Measurements from ENCODE around the gene WWOX.

The WWOX gene

DNA sequence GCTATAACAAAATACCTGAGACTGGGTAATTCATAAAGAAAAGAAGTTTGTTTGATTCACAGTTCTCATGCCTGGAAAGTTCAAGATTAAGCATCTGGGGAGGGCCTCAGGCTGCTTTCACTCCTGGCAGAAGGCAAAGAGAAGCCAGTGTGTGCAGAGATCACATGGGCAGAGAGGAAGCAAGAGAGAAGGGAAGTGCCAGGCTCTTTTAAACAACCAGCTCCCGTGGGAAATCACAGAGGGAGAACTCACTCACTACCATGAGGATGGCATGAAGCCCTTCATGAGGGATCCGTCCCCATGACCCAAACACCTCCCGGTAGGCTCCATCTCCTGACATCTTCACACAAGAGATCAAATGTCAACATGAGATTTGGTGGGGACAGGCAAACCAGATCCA lies 999.5 kb downstream of the WWOX start:
- DNase-seq (ENCODE audit: low read depth) = no peak

GRCh38 chr16:79099716-79100115 lies 1000.3 kb downstream of the WWOX start:
- DNase-seq (ENCODE audit: low read depth) = no peak

DNA sequence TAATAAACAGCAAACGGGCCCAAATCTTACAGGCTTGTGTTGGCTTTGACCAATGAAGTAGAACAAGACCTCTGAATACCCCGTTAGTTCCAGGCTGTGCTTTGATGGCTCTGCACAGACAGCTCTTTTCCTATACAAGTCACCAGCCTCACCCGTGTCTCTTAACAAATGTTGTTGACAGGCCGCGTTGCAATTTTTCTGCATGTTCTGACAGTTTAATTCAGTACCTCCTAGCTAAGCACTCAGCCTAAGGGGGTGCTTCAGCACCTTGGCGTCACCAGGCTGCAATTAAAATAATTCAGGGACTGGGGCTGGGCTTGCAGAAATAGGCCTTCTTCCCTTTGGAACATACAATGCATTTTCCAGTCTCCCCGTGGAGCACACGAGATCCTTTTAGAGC lies 1001.0 kb downstream of the WWOX start:
- no peak for DNase-seq (ENCODE audit: low read depth)

- DNase-seq (ENCODE audit: low read depth) = no peak
Measured at GRCh38 chr16:79101491-79101890, 1002.0 kb downstream of the WWOX start.

DNA sequence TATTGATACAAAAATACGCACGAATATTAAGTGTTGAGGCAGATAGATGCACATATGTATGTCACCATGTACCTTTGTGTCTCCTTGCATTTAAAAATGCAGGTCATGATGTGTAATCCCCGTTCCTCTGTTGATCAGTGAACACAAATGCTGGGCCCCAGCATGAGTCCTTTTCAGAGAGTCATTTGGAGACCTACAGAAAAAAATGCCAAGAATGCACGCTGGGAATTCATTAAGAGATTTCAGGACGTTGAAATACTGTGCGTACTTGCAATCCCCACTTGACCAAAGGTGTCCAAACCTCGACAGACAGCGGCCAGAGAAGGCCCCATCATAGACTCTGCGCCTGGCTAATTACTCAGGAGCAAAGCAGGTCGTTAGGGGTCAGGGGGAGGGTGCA lies 1005.1 kb downstream of the WWOX start:
- DNase-seq (ENCODE audit: low read depth) = no peak

DNA sequence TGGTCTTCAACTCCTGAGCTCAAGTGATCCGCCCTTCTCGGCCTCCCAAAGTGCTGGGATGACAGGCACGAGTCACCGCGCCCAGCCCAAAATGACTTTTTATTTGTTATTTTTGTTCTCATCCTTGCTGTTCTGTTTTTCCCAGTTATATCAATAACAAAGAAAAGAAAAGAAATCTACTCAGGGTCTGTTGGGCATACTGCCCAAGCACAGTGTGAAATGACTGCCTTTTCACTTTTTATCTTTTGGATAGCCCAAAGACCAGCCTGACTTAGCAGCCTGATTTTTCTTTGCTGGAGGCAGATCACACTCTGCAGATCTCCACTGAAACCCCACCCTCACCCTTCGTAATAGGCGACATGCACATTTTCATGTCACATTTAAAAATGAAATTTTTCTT lies 1007.8 kb downstream of the WWOX start:
- DNase-seq (ENCODE audit: low read depth) = no peak

- no peak for DNase-seq (ENCODE audit: low read depth)
Measured at GRCh38 chr16:79109771-79110170, 1010.3 kb downstream of the WWOX start.

DNA sequence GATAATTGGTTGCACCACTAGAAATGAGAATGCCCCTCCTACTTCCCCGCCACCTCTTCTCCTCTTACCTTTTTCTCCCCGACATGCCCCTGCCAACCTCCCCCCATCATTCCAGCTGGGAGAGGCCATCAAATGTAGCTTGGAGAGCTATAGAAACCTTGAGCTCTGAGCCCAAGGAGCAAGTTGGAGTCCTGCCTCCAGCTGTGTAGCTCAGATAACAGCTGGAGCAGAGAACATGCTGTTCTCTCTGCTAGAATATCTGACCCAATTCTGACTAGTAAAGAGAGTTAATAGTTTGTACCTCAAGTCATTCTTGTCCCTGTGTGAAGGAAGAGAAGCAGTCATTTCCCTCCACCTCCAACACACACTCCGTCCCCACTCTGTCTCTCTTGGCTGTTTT lies 1010.8 kb downstream of the WWOX start:
- no peak for DNase-seq (ENCODE audit: low read depth)

DNA sequence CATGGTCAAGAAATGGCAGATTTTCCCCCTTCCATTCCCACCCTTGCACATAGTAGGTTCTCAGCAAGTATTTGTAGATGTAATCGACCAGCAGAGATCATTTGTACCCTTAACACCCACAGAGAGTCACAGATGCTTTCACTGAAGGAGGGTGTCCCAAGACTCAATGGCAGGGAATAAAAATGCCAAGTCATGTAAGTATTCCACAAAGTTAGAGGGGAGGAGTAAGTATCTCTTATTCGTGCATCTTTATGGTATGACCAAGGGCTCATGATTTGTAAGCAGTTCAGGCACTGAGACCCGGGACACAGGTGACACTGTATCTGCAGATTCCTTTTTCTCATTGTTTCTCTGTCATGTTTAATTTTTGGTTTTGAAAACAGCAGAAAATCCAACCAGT lies 1011.5 kb downstream of the WWOX start:
- DNase-seq (ENCODE audit: low read depth) = no peak

DNA sequence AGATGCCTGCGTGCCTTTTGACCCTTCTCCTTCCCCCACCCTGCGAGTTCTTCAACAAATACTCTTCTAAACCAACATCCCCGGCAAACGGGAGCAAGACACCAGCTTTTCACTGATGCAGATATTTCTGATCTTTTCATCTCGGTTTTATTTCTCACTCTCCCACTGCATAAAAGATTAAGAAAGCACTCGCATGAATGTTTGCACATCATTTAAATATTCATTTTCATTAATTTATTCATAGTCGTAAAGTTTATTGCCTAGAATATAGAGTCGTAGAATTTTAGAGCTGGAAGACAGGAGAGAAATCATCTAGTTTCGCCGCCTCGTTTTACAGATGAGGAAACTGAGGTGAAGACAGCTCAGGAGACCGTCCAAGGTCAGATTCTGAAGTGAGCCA lies 1013.0 kb downstream of the WWOX start:
- DNase-seq (ENCODE audit: low read depth) = no peak

- no peak for DNase-seq (ENCODE audit: low read depth)
Measured at GRCh38 chr16:79113826-79114225, 1014.4 kb downstream of the WWOX start.

- DNase-seq (ENCODE audit: low read depth) = no peak
Measured at GRCh38 chr16:79114759-79115158, 1015.3 kb downstream of the WWOX start.

DNA sequence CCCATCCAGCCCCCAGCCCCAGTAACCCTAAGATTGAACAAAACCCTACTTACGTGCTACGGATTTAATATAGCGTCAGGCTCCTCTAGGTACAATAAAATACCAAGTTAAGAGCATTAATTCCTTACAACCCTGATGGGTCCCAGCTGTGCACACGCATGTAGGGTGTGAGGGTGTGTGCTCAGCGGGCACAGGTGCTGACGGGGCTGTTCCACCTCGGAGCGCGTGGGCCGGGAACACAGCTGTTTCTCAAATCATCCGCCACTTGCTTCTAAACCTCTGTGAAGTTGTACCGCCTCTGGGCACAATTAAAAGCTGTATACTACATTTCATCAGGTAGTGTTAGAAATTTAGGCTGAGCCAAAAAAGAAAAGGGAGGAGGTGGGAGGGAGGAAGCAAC lies 1022.5 kb downstream of the WWOX start:
- DNase-seq (ENCODE audit: low read depth) = no peak

GRCh38 chr16:79122343-79122742 lies 1022.9 kb downstream of the WWOX start:
- DNase-seq (ENCODE audit: low read depth) = no peak

DNA sequence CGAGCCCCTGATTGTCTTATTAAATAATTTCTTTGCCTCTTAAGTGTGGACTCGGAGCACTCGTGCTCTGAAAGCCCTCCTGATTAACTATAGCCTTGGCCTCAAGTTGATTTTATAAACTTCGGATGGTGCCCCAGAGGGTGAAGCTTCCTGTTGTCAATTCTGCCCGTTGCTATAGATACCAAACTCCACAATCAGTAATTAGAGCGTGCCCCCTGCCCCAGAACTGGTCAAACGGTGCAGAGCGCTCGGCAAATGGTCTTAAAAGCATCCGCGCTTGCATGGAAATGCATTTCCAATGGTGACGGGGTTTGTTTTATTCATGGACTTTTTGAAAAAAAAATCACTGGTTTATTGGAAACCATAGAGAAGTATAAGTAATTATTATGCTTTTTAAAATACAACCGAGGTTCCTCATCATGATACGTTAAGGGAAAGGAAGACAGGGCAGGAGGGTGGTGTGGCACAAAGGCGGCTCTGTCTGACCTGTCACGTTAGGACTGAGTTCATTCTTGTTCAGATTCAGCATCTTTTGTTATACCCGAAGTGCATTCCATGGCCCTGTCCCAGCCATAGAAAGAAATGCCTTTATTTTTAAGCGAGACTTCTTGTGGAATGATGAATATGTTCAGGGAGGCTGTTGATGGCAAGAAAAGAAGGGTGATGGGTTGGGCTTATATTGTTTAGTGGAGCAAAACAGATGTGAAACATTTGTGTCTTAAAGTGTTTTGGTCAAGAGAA lies 1024.7 kb downstream of the WWOX start:
- DNase-seq (ENCODE audit: low read depth) = no peak

DNA sequence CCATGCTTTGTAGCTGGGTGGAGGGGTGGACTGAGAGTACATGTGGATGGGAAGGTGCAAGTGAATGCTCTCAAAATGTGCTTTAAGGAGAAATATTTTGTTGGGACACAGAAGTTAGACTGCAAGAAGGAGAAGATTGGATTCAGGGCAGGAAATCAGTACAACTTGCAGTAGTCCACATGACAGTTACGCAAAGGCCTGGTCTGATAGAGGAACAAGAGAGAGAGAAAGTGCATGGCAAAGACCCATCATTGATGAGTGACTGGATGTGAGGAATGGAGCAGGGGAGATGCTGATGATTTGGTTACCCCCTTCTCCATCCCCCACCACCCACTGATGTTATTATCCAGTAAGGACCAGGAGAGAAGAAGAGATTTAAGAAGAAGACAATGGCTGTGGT lies 1028.3 kb downstream of the WWOX start:
- no peak for DNase-seq (ENCODE audit: low read depth)

DNA sequence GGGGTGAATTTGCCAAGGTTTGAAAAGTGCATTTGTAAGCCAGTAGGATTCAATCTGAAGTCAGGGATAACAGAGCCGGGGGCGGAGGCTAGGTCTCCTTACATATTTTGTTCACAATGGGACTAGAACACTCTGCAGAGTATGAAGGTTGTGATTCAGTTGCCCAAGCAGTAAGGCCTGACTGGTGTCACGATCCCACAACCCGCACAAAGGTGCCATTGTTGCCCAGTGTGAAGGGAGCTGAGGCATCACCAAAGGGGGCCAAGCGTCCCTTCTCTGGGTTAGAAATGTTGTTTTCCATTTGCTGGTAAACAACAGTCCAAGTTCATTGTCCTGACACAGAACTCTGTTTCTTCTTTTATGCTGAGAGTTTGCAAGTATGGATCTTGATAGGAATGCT lies 1029.3 kb downstream of the WWOX start:
- no peak for DNase-seq (ENCODE audit: low read depth)

- DNase-seq (ENCODE audit: low read depth) = no peak
Measured at GRCh38 chr16:79130616-79131015, 1031.2 kb downstream of the WWOX start.

DNA sequence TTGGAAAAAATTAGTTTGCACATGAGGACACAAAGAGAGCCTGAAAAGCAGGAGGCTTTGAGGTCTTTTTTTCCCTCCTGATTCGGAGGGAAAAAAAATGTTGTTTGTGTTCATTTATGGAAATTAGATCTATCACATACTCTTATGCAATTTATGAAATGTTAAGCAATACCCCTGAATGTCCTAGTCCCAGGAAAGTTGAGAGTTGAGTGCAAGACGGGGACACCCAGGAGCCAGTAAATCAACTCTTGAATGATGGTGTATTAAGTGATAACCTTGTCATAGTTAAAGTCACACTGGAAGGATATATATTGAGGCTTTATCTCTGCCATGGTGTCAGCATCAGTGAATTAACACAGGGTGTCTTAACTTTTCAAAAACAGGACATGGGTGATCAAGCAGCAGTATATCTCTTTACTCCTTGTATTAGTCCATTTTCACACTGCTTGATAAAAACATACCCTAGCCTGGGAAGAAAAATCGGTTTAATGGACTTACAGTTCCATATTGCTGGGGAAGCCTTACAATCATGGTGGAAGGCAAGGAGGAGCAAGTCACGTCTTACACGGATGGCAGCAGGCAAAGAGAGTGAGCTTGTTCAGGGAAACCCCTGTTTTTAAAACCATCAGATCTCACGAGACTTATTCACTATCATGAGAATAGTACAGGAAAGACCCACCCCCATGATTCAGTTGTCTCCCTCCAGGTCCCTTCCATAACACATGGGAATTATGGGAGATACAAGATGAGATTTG lies 1032.0 kb downstream of the WWOX start:
- DNase-seq (ENCODE audit: low read depth) = no peak

- DNase-seq (ENCODE audit: low read depth) = no peak
Measured at GRCh38 chr16:79132701-79133100, 1033.2 kb downstream of the WWOX start.

DNA sequence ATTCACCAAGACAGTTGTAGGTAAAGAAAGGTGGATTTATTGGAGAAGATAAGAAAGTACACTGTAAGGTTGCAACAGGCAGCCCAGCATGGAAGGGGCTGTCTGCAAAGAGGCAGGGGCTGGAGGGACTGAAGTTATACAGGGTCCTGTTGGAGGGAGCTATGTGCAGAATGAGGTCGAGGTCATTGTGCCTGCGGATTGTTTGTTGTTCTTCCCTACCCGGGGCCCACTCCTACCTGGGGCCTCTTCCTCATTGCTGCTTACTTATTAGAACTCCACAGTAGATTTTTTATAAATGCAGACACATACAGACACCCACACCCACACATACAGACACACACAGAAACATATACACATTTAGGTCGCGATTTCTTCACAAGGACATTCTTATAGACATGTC lies 1034.8 kb downstream of the WWOX start:
- no peak for DNase-seq (ENCODE audit: low read depth)

- DNase-seq (ENCODE audit: low read depth) = no peak
Measured at GRCh38 chr16:79136955-79137354, 1037.5 kb downstream of the WWOX start.

DNA sequence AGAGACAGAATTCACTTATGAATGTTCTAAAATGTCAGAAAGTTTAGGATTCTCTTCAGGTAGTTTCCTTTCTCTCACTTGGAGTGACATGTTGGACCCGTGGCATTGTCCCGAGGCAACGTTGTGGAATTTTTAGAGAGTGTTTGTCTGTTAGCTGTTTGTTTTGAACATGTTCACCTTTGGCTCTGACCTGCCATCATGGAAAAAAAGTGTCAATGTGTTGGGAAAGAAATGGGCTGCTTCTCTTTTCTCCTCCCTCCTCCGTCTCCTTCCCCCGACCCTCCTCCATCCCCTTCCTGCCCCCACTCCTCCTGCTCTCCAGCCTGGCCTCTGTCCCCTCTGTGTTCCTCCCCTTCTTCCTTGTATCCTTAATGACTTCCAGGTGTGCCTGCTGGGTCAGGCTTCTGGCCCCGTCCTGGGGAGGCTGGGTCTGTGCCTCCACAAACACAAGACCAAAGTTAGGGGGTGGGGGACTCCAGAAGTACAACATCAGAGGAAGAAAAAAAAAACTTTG lies 1038.0 kb downstream of the WWOX start:
- no peak for DNase-seq (ENCODE audit: low read depth)

DNA sequence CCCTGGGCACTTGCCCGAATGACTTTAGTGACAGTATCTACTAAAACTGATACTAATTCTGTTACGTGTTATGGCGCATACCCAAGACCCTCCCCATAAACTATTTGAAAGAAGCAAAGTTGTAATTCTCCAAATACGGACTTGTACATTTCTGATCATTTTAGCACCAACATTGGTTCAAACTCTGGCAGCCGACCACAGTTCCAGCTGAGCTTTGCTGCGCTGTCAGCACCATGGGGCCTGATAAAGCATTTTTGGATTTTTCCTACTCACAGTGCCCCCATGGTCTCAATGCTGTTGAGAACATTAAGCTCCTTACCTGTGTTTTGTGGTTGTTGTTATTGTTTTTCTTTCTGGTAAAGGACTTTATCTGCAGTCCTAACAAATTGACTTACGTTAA lies 1040.3 kb downstream of the WWOX start:
- no peak for DNase-seq (ENCODE audit: low read depth)

All from stimulated activated CD8-positive, alpha-beta memory T cell treated with anti-CD3 and anti-CD28 coated beads, Interleukin-7, amount 100 ng/mL, for 24 hours (primary cell).